ENCODE measurements around the gene RIMBP3B.
A peak's percentile ranks its signal among the peaks of the same experiment; 100 is the strongest.
"Not testable (repeated sequence)": the region's sequence is repeated elsewhere in the genome, so short reads cannot be mapped to it uniquely, and the experiment has no call there.

RIMBP3B gene, protein sequence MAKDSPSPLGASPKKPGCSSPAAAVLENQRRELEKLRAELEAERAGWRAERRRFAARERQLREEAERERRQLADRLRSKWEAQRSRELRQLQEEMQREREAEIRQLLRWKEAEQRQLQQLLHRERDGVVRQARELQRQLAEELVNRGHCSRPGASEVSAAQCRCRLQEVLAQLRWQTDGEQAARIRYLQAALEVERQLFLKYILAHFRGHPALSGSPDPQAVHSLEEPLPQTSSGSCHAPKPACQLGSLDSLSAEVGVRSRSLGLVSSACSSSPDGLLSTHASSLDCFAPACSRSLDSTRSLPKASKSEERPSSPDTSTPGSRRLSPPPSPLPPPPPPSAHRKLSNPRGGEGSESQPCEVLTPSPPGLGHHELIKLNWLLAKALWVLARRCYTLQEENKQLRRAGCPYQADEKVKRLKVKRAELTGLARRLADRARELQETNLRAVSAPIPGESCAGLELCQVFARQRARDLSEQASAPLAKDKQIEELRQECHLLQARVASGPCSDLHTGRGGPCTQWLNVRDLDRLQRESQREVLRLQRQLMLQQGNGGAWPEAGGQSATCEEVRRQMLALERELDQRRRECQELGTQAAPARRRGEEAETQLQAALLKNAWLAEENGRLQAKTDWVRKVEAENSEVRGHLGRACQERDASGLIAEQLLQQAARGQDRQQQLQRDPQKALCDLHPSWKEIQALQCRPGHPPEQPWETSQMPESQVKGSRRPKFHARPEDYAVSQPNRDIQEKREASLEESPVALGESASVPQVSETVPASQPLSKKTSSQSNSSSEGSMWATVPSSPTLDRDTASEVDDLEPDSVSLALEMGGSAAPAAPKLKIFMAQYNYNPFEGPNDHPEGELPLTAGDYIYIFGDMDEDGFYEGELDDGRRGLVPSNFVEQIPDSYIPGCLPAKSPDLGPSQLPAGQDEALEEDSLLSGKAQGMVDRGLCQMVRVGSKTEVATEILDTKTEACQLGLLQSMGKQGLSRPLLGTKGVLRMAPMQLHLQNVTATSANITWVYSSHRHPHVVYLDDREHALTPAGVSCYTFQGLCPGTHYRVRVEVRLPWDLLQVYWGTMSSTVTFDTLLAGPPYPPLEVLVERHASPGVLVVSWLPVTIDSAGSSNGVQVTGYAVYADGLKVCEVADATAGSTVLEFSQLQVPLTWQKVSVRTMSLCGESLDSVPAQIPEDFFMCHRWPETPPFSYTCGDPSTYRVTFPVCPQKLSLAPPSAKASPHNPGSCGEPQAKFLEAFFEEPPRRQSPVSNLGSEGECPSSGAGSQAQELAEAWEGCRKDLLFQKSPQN (N-terminal part only)

DNA sequence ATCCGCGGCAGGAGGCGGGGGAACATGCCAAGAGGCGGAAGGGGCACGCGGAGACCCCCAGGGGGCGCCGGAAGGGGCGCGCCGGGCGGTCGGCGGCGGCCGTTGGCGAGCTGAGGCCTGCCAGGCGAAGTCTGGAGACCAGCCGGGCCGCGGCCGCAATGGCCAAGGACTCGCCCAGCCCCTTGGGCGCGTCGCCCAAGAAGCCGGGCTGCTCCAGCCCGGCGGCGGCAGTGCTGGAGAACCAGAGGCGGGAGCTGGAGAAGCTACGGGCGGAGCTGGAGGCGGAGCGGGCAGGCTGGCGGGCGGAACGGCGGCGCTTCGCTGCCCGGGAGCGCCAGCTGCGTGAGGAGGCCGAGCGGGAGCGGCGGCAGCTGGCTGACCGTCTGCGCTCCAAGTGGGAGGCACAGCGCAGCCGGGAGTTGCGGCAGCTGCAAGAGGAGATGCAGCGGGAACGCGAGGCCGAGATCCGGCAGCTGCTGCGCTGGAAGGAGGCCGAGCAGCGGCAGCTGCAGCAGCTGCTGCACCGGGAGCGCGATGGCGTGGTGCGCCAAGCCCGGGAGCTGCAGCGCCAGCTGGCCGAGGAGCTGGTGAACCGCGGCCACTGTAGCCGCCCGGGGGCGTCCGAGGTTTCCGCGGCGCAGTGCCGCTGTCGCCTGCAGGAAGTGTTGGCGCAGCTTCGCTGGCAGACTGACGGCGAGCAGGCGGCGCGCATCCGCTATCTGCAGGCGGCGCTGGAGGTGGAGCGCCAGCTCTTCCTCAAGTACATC lies at the start of gene RIMBP3B:
TSS of gene RIMBP3B (plus strand) at position 51 of the 767 bp plus-strand sequence. CDS start at position 159, 108 bp downstream.
- not testable (repeated sequence) for H3K27ac Mint-ChIP-seq; DNase-seq; H3K9me3 Mint-ChIP-seq; H3K27me3 Mint-ChIP-seq (ENCODE audit: low read depth, poor library complexity); H3K4me1 Mint-ChIP-seq; H3K36me3 Mint-ChIP-seq (ENCODE audit: low read depth); H3K4me3 Mint-ChIP-seq

DNA sequence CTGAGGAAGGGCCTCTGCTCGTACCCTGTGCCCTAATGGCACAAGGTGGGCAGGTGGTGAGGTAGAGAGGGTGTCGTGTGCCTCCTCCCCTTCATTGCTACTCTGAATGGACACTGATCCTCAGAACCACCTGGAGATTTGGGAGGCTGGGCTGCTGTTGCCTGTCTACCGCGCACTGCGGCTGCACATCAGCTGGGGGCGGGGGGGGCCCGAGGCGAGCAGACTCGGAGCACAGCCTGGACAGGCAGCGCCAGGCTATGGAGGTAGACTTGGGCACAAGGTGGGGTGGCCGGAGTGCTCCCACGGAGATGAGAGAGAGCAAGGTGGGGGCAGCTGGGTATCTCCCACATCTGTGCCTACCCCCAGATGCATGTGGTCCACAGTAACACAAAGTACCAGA lies 26.0 kb upstream of the RIMBP3B start:
- not testable (repeated sequence) for H3K27ac Mint-ChIP-seq; DNase-seq; H3K9me3 Mint-ChIP-seq; H3K36me3 Mint-ChIP-seq (ENCODE audit: low read depth); H3K27me3 Mint-ChIP-seq (ENCODE audit: low read depth, poor library complexity); H3K4me1 Mint-ChIP-seq; H3K4me3 Mint-ChIP-seq

DNA sequence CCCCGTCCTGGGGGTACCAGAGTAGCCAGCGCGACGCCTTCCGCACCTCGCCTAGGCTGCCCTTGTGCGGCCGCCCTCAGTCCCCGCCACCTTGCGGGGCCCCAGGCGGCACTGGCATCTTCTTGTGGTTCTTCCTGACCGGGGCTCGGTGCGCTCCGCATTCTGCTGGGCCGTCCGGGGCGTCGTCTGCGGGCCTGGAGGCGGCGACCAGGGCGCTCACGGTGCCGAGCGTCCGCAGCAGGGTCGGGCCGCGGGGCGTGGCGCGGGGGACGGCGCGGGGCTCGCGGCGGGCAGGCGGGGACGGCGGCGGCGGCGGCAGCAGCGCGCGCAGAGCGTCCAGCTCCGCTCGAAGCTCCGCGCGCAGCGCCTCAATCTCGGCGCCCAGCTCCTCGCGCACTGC lies 23.0 kb upstream of the RIMBP3B start:
- H3K27me3 Mint-ChIP-seq (ENCODE audit: low read depth, poor library complexity); H3K27ac Mint-ChIP-seq; H3K36me3 Mint-ChIP-seq (ENCODE audit: low read depth); H3K4me1 Mint-ChIP-seq; H3K4me3 Mint-ChIP-seq; H3K9me3 Mint-ChIP-seq: not testable (repeated sequence)
- peak; percentile 48 for DNase-seq

DNA sequence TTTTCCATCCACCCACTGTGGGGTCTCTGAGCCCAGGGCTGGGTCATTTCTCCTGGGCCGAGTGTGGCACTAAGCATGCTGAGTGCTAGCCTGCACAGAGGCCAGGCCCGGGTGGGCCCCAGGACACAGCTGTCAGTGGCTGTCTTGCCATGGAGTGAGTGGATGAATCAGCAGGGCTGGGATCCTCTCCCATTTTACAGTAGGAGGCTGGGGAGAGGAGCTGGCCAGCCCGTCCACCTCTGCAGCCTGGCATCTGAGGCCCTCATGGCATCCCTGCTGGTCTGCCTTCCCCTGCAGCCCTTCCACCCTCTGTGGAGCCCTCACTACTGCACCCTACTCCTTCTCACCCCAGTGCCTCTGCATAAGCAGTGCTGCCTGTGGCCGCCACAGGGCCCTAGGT lies 21.1 kb upstream of the RIMBP3B start:
- not testable (repeated sequence) for DNase-seq; H3K27ac Mint-ChIP-seq; H3K36me3 Mint-ChIP-seq (ENCODE audit: low read depth); H3K9me3 Mint-ChIP-seq; H3K4me3 Mint-ChIP-seq; H3K4me1 Mint-ChIP-seq; H3K27me3 Mint-ChIP-seq (ENCODE audit: low read depth, poor library complexity)

DNA sequence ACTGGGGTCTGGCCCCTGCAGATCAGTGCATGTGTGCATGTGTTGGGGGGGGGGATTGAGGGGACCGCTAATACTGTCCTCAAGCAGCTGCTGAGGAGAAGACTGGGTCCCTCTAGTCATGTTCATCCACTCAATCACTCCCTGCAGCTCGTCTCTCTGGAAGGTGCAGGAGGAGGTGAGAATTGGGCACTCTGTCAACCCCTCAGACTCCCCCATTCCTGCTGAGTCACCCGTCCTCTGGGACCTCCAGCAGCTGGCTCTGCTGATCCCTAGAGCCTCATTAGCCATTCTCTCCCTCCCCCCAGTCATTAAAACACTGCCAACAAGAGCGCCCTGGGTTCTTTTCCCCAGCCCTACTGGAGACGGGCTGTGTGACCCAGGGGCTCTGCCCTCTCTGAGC lies 20.5 kb upstream of the RIMBP3B start:
- not testable (repeated sequence) for H3K27me3 Mint-ChIP-seq (ENCODE audit: low read depth, poor library complexity); H3K36me3 Mint-ChIP-seq (ENCODE audit: low read depth); H3K27ac Mint-ChIP-seq; H3K4me1 Mint-ChIP-seq; H3K9me3 Mint-ChIP-seq; H3K4me3 Mint-ChIP-seq; DNase-seq

DNA sequence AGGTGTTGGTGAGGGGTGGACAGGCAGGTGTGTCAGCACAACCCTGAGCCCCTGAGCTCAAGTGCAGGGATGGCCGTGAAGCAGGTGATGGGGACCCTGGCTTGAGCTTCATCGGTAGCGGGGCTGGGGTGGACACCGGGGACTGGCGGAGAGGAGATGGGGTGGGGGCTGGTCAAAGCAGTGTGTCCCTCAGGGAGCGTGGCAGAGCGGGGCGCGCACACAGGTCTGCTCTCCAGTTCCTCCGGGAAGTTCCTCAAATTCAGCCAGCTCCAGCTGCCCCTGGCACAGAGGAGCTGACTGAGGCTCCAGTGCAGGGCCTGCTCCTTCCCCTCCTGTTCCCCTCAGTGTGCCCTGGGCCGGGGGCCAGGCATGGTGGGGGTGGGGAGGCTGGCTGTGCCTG lies 19.7 kb upstream of the RIMBP3B start:
- H3K4me1 Mint-ChIP-seq; DNase-seq; H3K9me3 Mint-ChIP-seq; H3K27ac Mint-ChIP-seq; H3K27me3 Mint-ChIP-seq (ENCODE audit: low read depth, poor library complexity); H3K36me3 Mint-ChIP-seq (ENCODE audit: low read depth); H3K4me3 Mint-ChIP-seq: not testable (repeated sequence)

DNA sequence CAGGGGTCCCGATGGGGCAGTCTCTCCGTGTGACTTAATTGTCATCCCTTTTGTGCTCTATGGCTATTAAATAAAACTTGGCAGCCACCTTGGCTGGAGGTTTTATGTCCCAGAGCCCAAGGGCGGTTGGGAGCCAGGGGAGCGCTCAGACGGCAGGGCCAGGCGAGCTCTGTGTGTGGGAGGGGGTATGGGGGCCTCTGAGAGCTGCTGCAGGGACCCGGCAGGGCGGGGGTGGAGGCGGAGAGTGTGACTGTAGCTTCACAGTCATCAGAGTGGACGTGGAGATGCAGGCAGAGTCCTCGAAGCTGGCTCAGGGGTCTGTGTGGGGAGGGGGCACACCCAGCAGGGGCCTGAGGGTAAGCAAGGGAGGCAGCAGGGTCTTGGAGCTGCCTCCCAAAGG lies 19.2 kb upstream of the RIMBP3B start:
- not testable (repeated sequence) for H3K36me3 Mint-ChIP-seq (ENCODE audit: low read depth); H3K4me3 Mint-ChIP-seq; H3K27ac Mint-ChIP-seq; H3K9me3 Mint-ChIP-seq; H3K27me3 Mint-ChIP-seq (ENCODE audit: low read depth, poor library complexity); H3K4me1 Mint-ChIP-seq; DNase-seq

DNA sequence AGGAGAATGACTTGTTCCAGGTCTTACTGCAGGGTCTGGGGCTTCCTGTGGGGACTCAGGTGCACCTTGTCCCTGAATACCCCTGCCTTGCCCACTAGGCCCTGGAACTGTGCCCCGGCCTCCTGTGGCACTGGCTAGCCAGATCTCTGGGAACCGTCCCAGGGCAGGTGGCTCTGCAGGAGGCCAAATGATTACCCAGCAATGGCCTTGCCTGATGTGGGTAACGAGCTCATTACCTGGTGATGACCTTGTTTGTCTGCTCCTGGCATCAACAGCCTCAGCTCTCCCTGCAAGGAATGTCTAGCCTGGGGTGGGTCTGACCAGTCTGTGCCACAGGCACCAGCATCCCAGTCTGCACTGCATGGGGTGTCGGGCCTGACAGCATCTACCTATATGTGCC lies 18.2 kb upstream of the RIMBP3B start:
- not testable (repeated sequence) for H3K27ac Mint-ChIP-seq; H3K27me3 Mint-ChIP-seq (ENCODE audit: low read depth, poor library complexity); H3K36me3 Mint-ChIP-seq (ENCODE audit: low read depth); DNase-seq; H3K9me3 Mint-ChIP-seq; H3K4me1 Mint-ChIP-seq; H3K4me3 Mint-ChIP-seq

DNA sequence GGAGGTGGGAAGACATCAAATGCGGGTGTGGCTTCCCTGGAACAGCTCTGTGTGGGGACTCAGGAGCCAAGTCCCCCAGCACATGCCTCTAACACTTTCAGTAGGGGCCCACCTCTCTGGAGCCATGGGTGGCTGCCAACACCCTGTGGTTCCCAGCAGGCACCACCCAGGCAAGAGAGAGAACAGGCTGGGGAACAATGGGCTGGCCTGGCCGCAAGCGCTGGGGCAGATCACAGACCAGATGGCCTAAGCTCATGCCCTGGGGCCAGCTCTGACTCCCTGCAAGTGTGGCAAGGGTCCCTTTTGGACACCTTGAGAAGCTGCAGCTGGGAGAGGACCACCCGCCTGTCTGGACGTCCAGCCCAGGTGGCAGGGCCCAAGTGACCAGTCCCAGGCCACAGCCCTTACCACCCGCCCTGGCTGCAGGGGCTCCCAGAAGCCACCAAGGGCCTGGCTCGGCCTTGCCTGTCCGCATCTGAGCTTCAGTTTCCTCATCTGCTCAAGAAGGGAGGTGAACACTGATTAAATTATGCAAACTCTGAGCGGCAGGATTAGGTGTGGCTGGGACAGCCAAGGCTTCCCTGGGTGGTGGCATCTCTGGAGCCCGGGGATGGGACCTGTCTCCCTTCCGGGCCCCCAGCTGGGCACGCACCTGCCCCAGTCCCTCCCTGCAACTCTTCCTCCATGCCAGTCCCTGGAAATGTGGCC lies 14.8 kb upstream of the RIMBP3B start:
- H3K4me3 Mint-ChIP-seq; H3K4me1 Mint-ChIP-seq; DNase-seq; H3K27ac Mint-ChIP-seq; H3K27me3 Mint-ChIP-seq (ENCODE audit: low read depth, poor library complexity); H3K36me3 Mint-ChIP-seq (ENCODE audit: low read depth); H3K9me3 Mint-ChIP-seq: not testable (repeated sequence)

DNA sequence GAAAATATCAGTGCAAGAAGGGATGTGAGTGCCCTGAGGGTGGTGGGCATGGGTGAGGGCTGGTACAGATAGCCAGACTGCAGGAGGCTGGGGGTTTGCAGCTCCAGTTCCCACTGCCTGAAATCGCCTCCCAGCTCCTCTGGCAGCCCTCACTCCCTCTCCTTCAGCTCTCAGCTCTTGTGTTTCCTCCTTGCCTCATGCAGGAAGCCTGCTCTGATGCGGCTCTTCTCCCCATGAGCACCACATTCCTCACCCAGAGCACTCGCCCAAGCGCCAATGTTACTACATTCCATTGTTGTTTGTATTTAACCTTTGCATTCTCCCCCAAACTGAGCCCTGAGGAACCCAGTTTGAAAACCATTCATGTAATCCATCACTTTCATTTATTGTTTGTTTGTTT lies 7.7 kb upstream of the RIMBP3B start:
- not testable (repeated sequence) for DNase-seq; H3K4me3 Mint-ChIP-seq; H3K9me3 Mint-ChIP-seq; H3K27ac Mint-ChIP-seq; H3K27me3 Mint-ChIP-seq (ENCODE audit: low read depth, poor library complexity); H3K4me1 Mint-ChIP-seq; H3K36me3 Mint-ChIP-seq (ENCODE audit: low read depth)

DNA sequence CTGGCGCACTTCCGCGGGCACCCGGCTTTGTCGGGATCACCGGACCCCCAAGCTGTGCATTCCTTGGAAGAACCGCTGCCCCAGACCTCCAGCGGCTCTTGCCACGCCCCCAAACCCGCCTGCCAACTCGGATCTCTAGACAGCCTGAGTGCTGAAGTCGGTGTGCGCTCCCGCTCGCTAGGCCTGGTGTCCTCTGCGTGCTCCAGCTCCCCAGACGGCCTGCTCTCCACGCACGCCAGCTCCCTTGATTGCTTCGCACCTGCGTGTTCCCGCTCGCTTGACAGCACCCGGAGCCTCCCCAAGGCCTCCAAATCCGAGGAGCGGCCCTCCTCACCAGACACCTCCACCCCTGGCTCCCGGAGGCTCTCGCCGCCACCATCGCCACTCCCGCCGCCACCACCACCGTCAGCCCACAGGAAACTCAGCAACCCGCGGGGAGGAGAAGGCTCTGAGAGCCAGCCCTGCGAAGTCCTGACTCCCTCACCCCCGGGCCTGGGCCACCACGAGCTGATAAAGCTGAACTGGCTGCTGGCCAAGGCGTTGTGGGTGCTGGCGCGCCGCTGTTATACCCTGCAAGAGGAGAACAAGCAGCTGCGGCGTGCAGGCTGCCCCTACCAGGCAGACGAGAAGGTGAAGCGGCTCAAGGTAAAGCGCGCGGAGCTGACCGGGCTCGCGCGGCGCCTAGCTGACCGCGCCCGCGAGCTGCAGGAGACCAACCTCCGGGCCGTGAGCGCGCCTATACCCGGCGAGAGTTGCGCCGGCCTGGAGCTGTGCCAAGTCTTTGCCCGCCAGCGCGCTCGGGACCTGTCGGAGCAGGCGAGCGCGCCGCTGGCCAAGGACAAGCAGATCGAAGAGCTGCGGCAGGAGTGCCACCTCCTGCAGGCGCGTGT lies 1.2 kb downstream of the RIMBP3B start:
- not testable (repeated sequence) for H3K36me3 Mint-ChIP-seq (ENCODE audit: low read depth); H3K9me3 Mint-ChIP-seq; H3K4me1 Mint-ChIP-seq; H3K27ac Mint-ChIP-seq; H3K4me3 Mint-ChIP-seq; DNase-seq; H3K27me3 Mint-ChIP-seq (ENCODE audit: low read depth, poor library complexity)

DNA sequence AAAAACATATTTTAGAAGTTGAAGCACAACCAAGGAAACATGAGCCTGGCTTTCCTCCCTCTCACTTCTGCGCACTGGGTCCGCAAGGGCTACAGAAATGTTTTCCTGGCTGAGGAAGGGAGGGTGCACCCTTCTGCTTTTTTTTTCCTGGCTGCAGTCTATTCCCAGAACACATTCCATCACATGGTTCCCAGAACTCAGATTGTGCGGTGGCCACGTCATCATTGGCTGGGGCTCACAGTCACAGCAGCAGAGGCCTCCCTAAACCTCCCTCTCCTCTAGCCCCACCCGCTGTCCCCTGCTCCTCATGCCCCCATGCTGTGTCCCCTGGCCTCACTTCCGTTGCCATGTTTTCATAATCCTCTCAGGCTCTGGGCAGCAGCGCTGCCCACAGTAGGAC lies 5.9 kb downstream of the RIMBP3B start:
- not testable (repeated sequence) for H3K27ac Mint-ChIP-seq; H3K27me3 Mint-ChIP-seq (ENCODE audit: low read depth, poor library complexity); H3K9me3 Mint-ChIP-seq; DNase-seq; H3K4me3 Mint-ChIP-seq; H3K36me3 Mint-ChIP-seq (ENCODE audit: low read depth); H3K4me1 Mint-ChIP-seq

All from nephron progenitor cell (in vitro differentiated cells).